Uterine smooth muscle cell (primary cell): ENCODE measurements around the gene OR5T1. TPM values are rescaled to one million over a fixed set of nuclear protein-coding genes. Genes with fewer than 3 reads are reported as not detected.

Experiments
- total RNA-seq: library from RNA; depleted of rRNA; stranded (reverse); fragments of >200 nt; gene quantifications from 2 replicates; pipeline ENCODE4 v1.2.3, GENCODE V29; 2014

OR5T1 gene
- total RNA-seq = not detected in 2 replicates

DNA sequence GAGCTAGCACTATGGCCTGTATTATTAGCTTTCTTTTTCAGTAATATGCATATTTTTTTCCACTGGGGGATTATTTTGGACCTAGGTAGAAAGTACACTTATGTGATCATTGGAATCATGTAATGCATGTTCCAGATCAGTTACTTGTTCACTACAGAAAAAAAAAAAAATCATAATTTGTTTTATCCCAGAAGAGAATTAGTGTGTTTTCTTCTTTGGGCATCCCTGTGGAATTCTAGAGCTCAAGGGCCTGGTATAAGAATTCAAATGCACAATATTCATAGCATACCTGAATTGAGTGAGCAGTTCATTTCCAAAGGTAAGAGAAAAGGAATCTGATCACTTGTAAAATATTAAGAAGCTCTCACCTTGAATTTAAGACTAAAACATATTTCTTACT lies at the start of gene OR5T1:
Gene OR5T1, plus strand, starts transcription at position 301 of the 400 bp plus-strand sequence. CDS start 1,485 bp downstream, outside the sequence.

DNA sequence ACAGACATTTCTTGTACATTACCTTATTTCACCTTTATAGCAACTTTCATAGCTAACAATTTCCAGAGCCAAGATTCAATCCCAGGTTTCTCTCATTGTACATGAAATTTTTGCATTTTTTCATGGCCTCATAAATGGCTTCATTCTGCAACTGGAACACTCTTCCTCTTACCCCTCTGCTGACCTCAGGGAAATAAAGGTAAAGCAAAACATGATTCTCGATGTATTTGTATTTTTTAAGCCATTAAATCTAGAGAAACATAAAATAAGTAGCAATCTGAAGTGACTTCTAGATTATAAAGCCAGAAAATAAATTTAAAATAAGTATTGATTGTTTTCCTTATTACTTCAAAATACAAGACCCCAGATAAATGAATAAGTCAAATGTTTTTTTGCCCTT lies 39.8 kb upstream of the OR5T1 start, which contains the start of gene OR5T2:
Gene OR5T2, minus strand, starts transcription at position 101 of the 400 bp plus-strand sequence. CDS start 1,193 bp downstream, outside the sequence.

DNA sequence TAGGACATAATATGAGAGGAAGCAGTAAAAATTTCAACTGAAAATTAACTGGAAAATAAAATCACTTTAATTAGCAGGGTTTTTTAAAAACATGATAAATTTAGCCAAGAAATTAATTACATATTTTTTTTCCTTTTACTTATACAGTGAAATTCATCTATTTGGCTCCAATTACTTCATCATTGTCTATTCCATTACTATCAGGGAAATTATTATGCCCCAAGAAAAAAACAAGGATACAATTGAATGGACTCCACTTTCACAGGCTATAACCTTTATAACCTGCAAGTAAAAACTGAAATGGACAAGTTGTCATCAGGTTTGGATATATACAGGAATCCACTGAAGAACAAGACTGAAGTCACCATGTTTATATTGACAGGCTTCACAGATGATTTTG lies 22.0 kb upstream of the OR5T1 start, which contains the start of gene OR5T3:
Gene OR5T3, plus strand, starts transcription at position 301 of the 400 bp plus-strand sequence. Its CDS starts 0 bp downstream, at position 301.

DNA sequence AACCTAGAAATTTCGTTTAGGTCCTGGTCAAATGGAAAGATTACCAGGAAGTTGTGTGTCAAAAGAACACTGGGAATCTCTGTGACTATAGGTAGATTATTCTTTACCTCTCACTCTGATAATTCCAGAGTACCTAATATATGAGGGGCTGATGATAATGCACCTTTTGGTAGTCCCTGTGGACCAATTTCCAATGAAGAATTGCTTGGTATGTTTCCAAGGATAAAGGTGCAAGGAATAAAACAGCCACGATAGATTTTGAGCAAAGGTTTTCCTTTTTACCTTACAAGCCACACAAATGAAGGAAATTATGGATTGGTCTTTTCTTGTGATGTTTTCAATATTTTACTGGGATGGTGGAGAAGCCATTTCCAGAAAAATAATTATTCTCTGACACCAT lies 18.2 kb downstream of the OR5T1 start, which contains the start of gene OR8H1:
Gene OR8H1, minus strand, starts transcription at position 101 of the 400 bp plus-strand sequence. CDS start 1,192 bp downstream, outside the sequence.

DNA sequence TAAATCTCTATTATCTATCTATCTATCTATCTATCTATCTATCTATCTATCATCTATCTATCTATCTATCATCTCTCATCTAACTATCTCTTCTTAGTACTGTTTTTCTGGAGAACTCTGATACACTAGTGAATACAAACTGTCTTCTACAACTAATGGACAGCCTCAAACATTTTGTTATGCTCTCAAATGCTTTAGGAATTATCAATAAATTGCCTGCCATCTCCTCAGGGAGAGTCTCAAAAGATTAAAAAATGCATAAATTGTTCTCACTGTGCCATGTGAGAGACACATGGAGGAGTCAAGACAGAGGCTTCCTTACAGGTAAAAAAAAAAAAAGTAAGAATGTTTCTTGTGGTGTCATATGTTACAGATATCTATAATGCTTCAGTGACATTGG lies 40.9 kb downstream of the OR5T1 start, which contains the start of gene OR8K3:
Gene OR8K3, plus strand, starts transcription at position 301 of the 400 bp plus-strand sequence. CDS start 3,163 bp downstream, outside the sequence.

Other genes starting within 250 kb of the OR5T1 start
- gene OR5AS1, start 246.5 kb upstream of the OR5T1 start, total RNA-seq = not detected in 2 replicates
- not detected in 2 replicates for gene OR8I2, start 180.8 kb upstream of the OR5T1 start, total RNA-seq
- gene OR8H2, start 170.5 kb upstream of the OR5T1 start, total RNA-seq = not detected in 2 replicates
- not detected in 2 replicates for gene OR8H3, start 151.8 kb upstream of the OR5T1 start, total RNA-seq
- gene OR8J3, start 134.0 kb upstream of the OR5T1 start, total RNA-seq = not detected in 2 replicates
- not detected in 2 replicates for gene OR8K5, start 113.8 kb upstream of the OR5T1 start, total RNA-seq
- not detected in 2 replicates for gene OR5J2, start 97.5 kb upstream of the OR5T1 start, total RNA-seq
- gene OR5T2, start 39.9 kb upstream of the OR5T1 start, total RNA-seq = not detected in 2 replicates
- not detected in 2 replicates for gene OR5T3, start 21.9 kb upstream of the OR5T1 start, total RNA-seq
- not detected in 2 replicates for gene OR8H1, start 18.1 kb downstream of the OR5T1 start, total RNA-seq
- gene OR8K3, start 41.0 kb downstream of the OR5T1 start, total RNA-seq = not detected in 2 replicates
- not detected in 2 replicates for gene OR8K1, start 71.9 kb downstream of the OR5T1 start, total RNA-seq
- gene OR8J1, start 80.1 kb downstream of the OR5T1 start, total RNA-seq = not detected in 2 replicates
- gene OR8U1, start 101.5 kb downstream of the OR5T1 start, total RNA-seq = not detected in 2 replicates
- gene OR5AL1, start 138.5 kb downstream of the OR5T1 start, total RNA-seq = not detected in 2 replicates
- gene OR5M3, start 199.2 kb downstream of the OR5T1 start, total RNA-seq = not detected in 2 replicates
- not detected in 2 replicates for gene OR5M8, start 217.2 kb downstream of the OR5T1 start, total RNA-seq